HCT116 (cell line): ENCODE results near the gene CYP1A2. TPM values are rescaled to one million over a fixed set of nuclear protein-coding genes. Genes with fewer than 3 reads are reported as not detected.

Experiments used
- ATAC-seq: fragments of 200-7000 bp; cut with Tn5 transposase; 2 replicates; pipeline ENCODE4 v1.9.1; 2020; ENCODE audit warnings: mild to moderate bottlenecking, moderate library complexity
- BruUV-seq: library from RNA; stranded (reverse); fragments of 400-500 nt; replicated peaks from 2 replicates; lab custom pipeline; 2021; lab: Mats Ljungman, UMichigan
- CTCF ChIA-PET: fragments of 300-600 bp; sonication (Branson Sonifier 250); formaldehyde crosslinking; loops from one replicate; lab custom pipeline; 2021; ENCODE audit warnings: antibody characterized with exemption; lab: Charles Lee
- POLR2A ChIA-PET: fragments of 300-600, 350-600 bp; sonication (Branson Sonifier 250); formaldehyde crosslinking; loops from one replicate; lab custom pipeline; 2021; ENCODE audit warnings: antibody characterized with exemption; lab: Charles Lee
- RAD21 ChIA-PET, 2 experiments: fragments of 300-600 bp; sonication (Branson Sonifier 250); formaldehyde crosslinking; loops; one replicate each; lab custom pipeline; 2023; ENCODE audit warnings: low total read pairs in 2 of 2; ENCODE audit not compliant: uncharacterized antibody in 2 of 2, unreplicated experiment in 2 of 2, low non-redundant PET in 1 of 2; lab: Charles Lee
- DNase-seq: peaks from one replicate; pipeline ENCODE4 v3.0.0-alpha.2; 2010; ENCODE audit warnings: low read depth, low spot score
- H2AFZ ChIP-seq: fragments of 200-600 bp; shearing (Covaris generic), sonication (generic); 2 replicates; pipeline ENCODE4 v1.6.1; 2017; ENCODE audit warnings: low read depth, mixed run types, mixed read lengths, antibody characterized with exemption, low read length; ENCODE audit not compliant: poor library complexity, severe bottlenecking
- H3K27ac ChIP-seq: 2 replicates; pipeline ENCODE4 v1.5.1; 2012; ENCODE audit warnings: low read depth, low read length
- H3K27me3 ChIP-seq: fragments of 200-600 bp; sonication (generic); 2 replicates; pipeline ENCODE4 v1.6.1; 2016; ENCODE audit warnings: mixed run types, low read length, mixed read lengths; ENCODE audit not compliant: insufficient read depth
- H3K36me3 ChIP-seq, 2 experiments: fragments of 200-500 bp in 1 of 2; fragments of 200-600 bp in 1 of 2; sonication (Bioruptor generic) in 1 of 2; sonication (generic) in 1 of 2; 2 replicates each; pipeline versions ENCODE4 v1.5.1 to v1.6.1; 2014 to 2016; ENCODE audit warnings: low read length in 2 of 2, inconsistent platforms in 1 of 2, mixed read lengths in 1 of 2, mixed run types in 1 of 2; ENCODE audit not compliant: insufficient read depth in 2 of 2, control insufficient read depth in 1 of 2
- H3K4me1 ChIP-seq, 2 experiments: fragments of 200-600 bp in 1 of 2; sonication (generic) in 1 of 2; 2 replicates each; pipeline versions ENCODE4 v1.5.1 to v1.6.1; 2012 to 2017; ENCODE audit warnings: low read length in 2 of 2, inconsistent platforms in 1 of 2, mild to moderate bottlenecking in 1 of 2, mixed read lengths in 1 of 2, mixed run types in 1 of 2, moderate library complexity in 1 of 2; ENCODE audit not compliant: insufficient read depth in 2 of 2, control insufficient read depth in 1 of 2
- H3K4me2 ChIP-seq: fragments of 200-600 bp; sonication (generic); 2 replicates; pipeline ENCODE4 v1.6.1; 2017; ENCODE audit warnings: mixed run types, low read length, mixed read lengths
- H3K4me3 ChIP-seq, 2 experiments: fragments of 200-600 bp in 1 of 2; sonication (generic) in 1 of 2; replicated peaks in 1 of 2; 2 replicates each; pipeline ENCODE4 v1.5.1; 2011 to 2016; ENCODE audit warnings: low read length in 2 of 2, control low read depth in 1 of 2, low read depth in 1 of 2, mild to moderate bottlenecking in 1 of 2, mixed read lengths in 1 of 2, mixed run types in 1 of 2
- H3K79me2 ChIP-seq: fragments of 200-600 bp; sonication (generic); 2 replicates; pipeline ENCODE4 v1.6.1; 2017; ENCODE audit warnings: mild to moderate bottlenecking, mixed run types, low read length, moderate library complexity, mixed read lengths; ENCODE audit not compliant: insufficient read depth
- H3K9ac ChIP-seq: fragments of 200-600 bp; sonication (generic); 2 replicates; pipeline ENCODE4 v1.6.1; 2016; ENCODE audit warnings: low read length, mixed read lengths
- H3K9me2 ChIP-seq: fragments of 200-600 bp; sonication (generic), shearing (Covaris generic); 2 replicates; pipeline ENCODE4 v1.6.1; 2017; ENCODE audit warnings: mixed run types, mild to moderate bottlenecking, moderate library complexity; ENCODE audit not compliant: insufficient read depth
- H3K9me3 ChIP-seq, 2 experiments: fragments of 200-500 bp in 1 of 2; fragments of 200-600 bp in 1 of 2; sonication (Bioruptor generic) in 1 of 2; sonication (generic) in 1 of 2; 2 replicates each; pipeline ENCODE4 v1.6.1; 2014 to 2017; ENCODE audit warnings: low read length in 2 of 2, mixed read lengths in 2 of 2, inconsistent platforms in 1 of 2, low read depth in 1 of 2, mild to moderate bottlenecking in 1 of 2, mixed run types in 1 of 2, moderate library complexity in 1 of 2; ENCODE audit not compliant: control insufficient read depth in 1 of 2, insufficient read depth in 1 of 2
- H4K20me1 ChIP-seq: fragments of 200-600 bp; sonication (generic), shearing (Covaris generic); 2 replicates; pipeline ENCODE4 v1.6.1; 2017; ENCODE audit warnings: mixed run types, mild to moderate bottlenecking, moderate library complexity; ENCODE audit not compliant: insufficient read depth
- EZH2 ChIP-seq: fragments of 200-600 bp; sonication (generic); IDR thresholded peaks from 2 replicates; pipeline ENCODE4 v1.6.1; 2017; ENCODE audit warnings: antibody characterized with exemption, mixed run types
- FOSL1 ChIP-seq: IDR thresholded peaks from 2 replicates; pipeline ENCODE4 v1.6.1; 2012; ENCODE audit warnings: low read depth
- RAD21 ChIP-seq: IDR thresholded peaks from 2 replicates; pipeline ENCODE4 v1.6.1; 2012; ENCODE audit warnings: low read depth, mild to moderate bottlenecking
- SIN3A ChIP-seq: IDR thresholded peaks from 2 replicates; pipeline ENCODE4 v1.6.1; 2012; ENCODE audit warnings: low read depth
- SP1 ChIP-seq: IDR thresholded peaks from 2 replicates; pipeline ENCODE4 v1.6.1; 2012; ENCODE audit warnings: low read depth
- SRF ChIP-seq: IDR thresholded peaks from 2 replicates; pipeline ENCODE4 v1.6.1; 2012; ENCODE audit warnings: low read depth
- TCF7L2 ChIP-seq: IDR thresholded peaks from 2 replicates; pipeline ENCODE4 v1.7.0; 2011; ENCODE audit warnings: borderline replicate concordance, inconsistent platforms; ENCODE audit not compliant: insufficient read depth, insufficient read length; ENCODE audit errors: extremely low read depth
- ZFX ChIP-seq: fragments of 450-650 bp; IDR thresholded peaks from 2 replicates; pipeline ENCODE4 v1.6.1; 2017
- ZNF274 ChIP-seq: fragments of 200-500 bp; sonication (Bioruptor generic); IDR thresholded peaks from 2 replicates; pipeline ENCODE4 v1.6.1; 2014; ENCODE audit warnings: mild to moderate bottlenecking, low read depth, low read length, inconsistent platforms
- intact Hi-C: fragments of 100-400 bp; cut with micrococcal nuclease; formaldehyde crosslinking; loops from 2 replicates; pipeline ENCODE4 v1.10.0; 2022
- microRNA-seq: library from miRNA; unstranded; fragments of <30 nt; microRNA quantifications from one replicate; pipeline ENCODE4, GENCODE V29; 2016; ENCODE audit warnings: borderline number of aligned reads
- total RNA-seq: library from RNA; stranded (reverse); gene quantifications from one replicate; pipeline ENCODE4 v1.2.1, GENCODE V29; 2021; ENCODE audit not compliant: unreplicated experiment

The CYP1A2 gene
- total RNA-seq, 1 experiment from 2014 or later: not detected

- H3K9ac ChIP-seq: no peak overlapping the region
- no peak for DNase-seq
- H3K27ac ChIP-seq: no peak overlapping the region
- no peaks in the 10 kb centered on the region for H3K9me3 ChIP-seq
- H3K36me3 ChIP-seq: peaks cover 13 to 23% of the 10 kb centered on the region in 2 experiments; a peak in 3 of 4 replicates
- no peak overlapping the region for H3K4me3 ChIP-seq
- BruUV-seq: no TSS peak
- H2AFZ ChIP-seq: no peak overlapping the region
- no peak for ATAC-seq
- no peaks in the 10 kb centered on the region for H3K9me2 ChIP-seq
- no peak overlapping the region for H3K4me2 ChIP-seq
- intact Hi-C loops: no loop called here
- CTCF ChIA-PET: interaction anchor here (0.8 to 1.1 kb wide), 2 partner anchors 17 to 34 kb away, joined by 3 to 4 read pairs; no protein-coding TSS in a partner anchor
- H3K27me3 ChIP-seq: no peaks in the 10 kb centered on the region
- TF ChIP-seq EZH2 (no peak), SP1 (no peak), SRF (no peak), SIN3A (no peak), ZNF274 (no peak), RAD21 (no peak), FOSL1 (no peak), TCF7L2 (no peak), ZFX (no peak)
- H3K79me2 ChIP-seq: no peaks in the 10 kb centered on the region
- POLR2A ChIA-PET: no interaction called here
- RAD21 ChIA-PET: no interaction called here
- H4K20me1 ChIP-seq: no peaks in the 10 kb centered on the region
- H3K4me1 ChIP-seq: peaks cover 7 to 25% of the 10 kb centered on the region in 2 experiments; a peak in 3 of 4 replicates
Observed at GRCh38 chr15:74804935-74805334, 56.3 kb downstream of the CYP1A2 start.

Small RNAs within 50 kb of the gene (microRNA-seq; reads per million reads assigned to microRNA genes)
- gene MIR4513: not detected

Other genes with a start within 250 kb of the CYP1A2 start
- gene ARID3B, start 207.6 kb upstream of the CYP1A2 start, total RNA-seq: 8.1 TPM
- gene CLK3, start 133.0 kb upstream of the CYP1A2 start, total RNA-seq: 79.3 TPM
- gene EDC3, start 52.8 kb upstream of the CYP1A2 start, total RNA-seq: 45.1 TPM
- gene CYP1A1, start 23.3 kb upstream of the CYP1A2 start, total RNA-seq: 1.5 TPM
- gene CSK, start 33.2 kb downstream of the CYP1A2 start, total RNA-seq: 72.2 TPM
- gene LMAN1L, start 64.0 kb downstream of the CYP1A2 start, total RNA-seq: 0.17 TPM
- gene CPLX3, start 77.8 kb downstream of the CYP1A2 start, total RNA-seq: not detected
- 48.4 TPM for gene ULK3, start 94.3 kb downstream of the CYP1A2 start, total RNA-seq
- 55.8 TPM for gene SCAMP2, start 124.5 kb downstream of the CYP1A2 start, total RNA-seq
- gene MPI, start 141.2 kb downstream of the CYP1A2 start, total RNA-seq: 49.7 TPM
- 64.3 TPM for gene FAM219B, start 158.0 kb downstream of the CYP1A2 start, total RNA-seq
- gene COX5A, start 189.2 kb downstream of the CYP1A2 start, total RNA-seq: 307 TPM
- gene RPP25, start 207.9 kb downstream of the CYP1A2 start, total RNA-seq: 5.9 TPM
- gene SCAMP5, start 246.7 kb downstream of the CYP1A2 start, total RNA-seq: 6.2 TPM